DND-41 (cell line): ENCODE results near the gene ARMC10.

Experiments
- EZH2 ChIP-seq: IDR thresholded peaks from 3 replicates; pipeline ENCODE4 v1.6.1; 2012; ENCODE audit warnings: borderline replicate concordance, low read depth, mild to moderate bottlenecking, moderate library complexity, low read length, inconsistent platforms; ENCODE audit not compliant: severe bottlenecking
- TF ChIP-seq, protein P1 (sequence below): IDR thresholded peaks from 2 replicates; pipeline ENCODE4 v1.5.1; 2012; ENCODE audit warnings: borderline replicate concordance, low read length, moderate library complexity, mild to moderate bottlenecking; ENCODE audit not compliant: poor library complexity, severe bottlenecking; ENCODE audit errors: extremely low read depth

DNA sequence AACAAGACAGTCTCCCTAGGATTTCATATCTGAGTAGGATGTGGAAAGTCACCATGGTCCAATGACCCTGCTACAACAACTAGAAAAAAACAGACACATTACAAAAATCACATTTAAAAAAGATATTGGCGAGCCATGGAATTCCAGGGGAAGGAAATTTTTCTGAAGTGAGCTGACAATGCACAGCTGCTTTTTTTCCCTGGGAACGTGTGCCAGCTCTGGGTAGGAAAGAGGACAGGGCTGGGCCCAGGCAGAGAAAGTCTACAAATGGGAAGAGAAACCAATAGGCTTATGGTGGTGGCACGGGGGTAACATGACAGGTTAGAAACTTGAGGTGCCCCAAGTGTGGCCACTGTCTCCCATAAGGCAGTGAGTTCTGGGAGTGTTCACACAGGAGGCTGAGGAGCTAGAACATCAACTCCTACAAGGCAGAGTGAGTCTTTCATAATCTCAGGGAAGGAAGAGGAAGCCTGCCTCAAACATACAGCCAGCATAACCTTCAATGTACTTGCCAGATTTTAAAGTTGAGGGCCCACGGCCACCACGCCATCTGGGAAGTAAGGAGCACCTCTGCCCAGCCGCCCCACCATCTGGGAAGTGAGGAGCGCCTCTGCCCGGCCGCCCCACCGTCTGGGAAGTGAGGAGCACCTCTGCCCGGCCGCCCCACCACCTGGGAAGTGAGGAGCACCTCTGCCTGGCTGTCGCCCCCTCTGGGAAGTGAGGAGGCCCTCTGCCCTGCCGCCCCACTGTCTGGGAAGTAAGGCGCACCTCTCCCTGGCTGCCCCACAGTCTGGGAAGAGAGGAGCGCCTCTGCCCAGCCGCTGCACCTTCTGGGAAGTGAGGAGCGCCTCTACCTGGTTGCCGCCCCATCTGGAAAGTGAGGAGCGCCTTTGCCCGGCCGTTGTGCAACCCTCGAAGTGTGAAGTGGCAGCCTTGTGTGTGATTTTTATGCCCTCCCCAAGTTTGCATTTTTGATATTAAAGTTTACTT is 6.2 kb upstream of the ARMC10 start:
- TF ChIP-seq, protein P1, sequence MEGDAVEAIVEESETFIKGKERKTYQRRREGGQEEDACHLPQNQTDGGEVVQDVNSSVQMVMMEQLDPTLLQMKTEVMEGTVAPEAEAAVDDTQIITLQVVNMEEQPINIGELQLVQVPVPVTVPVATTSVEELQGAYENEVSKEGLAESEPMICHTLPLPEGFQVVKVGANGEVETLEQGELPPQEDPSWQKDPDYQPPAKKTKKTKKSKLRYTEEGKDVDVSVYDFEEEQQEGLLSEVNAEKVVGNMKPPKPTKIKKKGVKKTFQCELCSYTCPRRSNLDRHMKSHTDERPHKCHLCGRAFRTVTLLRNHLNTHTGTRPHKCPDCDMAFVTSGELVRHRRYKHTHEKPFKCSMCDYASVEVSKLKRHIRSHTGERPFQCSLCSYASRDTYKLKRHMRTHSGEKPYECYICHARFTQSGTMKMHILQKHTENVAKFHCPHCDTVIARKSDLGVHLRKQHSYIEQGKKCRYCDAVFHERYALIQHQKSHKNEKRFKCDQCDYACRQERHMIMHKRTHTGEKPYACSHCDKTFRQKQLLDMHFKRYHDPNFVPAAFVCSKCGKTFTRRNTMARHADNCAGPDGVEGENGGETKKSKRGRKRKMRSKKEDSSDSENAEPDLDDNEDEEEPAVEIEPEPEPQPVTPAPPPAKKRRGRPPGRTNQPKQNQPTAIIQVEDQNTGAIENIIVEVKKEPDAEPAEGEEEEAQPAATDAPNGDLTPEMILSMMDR = no peak
- TF ChIP-seq EZH2 = no peak
